NCI-H345 treated with DMSO at 0.1 percent for 48 hours (cell line): ENCODE measurements around the gene LITAF.
A peak's percentile ranks its signal among the peaks of the same experiment; 100 is the strongest.
"Not testable (repeated sequence)": the region's sequence is repeated elsewhere in the genome, so short reads cannot be mapped to it uniquely, and the experiment has no call there.

Experiments used
- DNase-seq: peaks from one replicate; lab custom pipeline; 2025; ENCODE audit not compliant: unreplicated experiment; lab: John Stamatoyannopoulos, UW

Gene LITAF

DNA sequence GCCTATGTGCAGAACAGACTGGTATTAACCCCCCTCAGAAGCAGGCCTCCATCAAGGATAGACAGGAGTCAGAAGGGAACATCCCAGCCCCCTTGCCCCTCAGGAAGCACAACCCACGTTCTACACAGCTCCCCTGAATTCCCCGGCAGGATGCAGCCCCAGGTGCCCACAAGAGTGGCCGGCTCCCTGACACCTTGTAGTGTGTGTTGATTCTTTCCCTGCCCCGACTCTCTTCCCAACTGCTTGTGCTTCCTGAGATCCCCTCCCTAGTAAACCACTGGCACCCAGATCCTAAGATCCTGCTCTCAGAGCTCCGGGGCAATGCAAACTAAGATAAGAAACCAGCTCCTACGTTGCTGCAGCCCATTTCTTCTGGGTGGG lies 34.8 kb upstream of the LITAF start:
- no peak for DNase-seq

DNA sequence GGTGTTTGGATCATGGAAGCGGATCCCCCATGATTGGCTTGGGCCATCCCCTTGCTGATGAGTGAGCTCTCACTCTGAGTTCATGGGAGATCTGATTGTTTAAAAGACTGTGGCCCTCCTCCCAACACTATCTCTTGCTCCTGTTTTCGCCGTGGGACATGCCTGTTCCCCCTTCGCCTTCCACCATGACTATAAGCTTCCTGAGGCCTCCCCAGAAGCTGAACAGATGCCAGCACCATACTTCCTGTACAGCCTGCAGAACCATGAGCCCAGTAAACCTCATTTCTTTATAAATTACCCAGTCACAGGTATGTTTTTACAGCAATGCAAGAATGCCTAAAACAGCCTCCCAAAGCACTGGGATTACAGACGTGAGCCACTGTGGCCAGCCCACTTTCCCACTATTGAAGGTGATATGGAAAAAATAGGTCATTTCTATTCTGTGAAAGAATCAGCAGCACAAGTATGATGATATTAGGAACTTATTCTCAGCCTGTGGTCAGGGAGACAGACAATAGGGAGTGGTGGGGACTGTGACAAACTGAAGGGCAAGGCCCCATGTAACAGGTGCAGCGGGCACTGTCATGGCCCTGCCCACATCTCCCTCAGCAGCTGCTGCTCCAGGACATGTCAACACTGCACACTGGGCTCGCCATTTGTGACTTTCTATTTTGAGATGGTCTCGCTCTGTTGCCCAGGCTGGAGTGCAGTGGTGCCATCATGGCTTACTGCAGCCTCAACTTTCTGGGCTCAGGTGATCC lies 33.7 kb upstream of the LITAF start:
- no peak for DNase-seq

DNA sequence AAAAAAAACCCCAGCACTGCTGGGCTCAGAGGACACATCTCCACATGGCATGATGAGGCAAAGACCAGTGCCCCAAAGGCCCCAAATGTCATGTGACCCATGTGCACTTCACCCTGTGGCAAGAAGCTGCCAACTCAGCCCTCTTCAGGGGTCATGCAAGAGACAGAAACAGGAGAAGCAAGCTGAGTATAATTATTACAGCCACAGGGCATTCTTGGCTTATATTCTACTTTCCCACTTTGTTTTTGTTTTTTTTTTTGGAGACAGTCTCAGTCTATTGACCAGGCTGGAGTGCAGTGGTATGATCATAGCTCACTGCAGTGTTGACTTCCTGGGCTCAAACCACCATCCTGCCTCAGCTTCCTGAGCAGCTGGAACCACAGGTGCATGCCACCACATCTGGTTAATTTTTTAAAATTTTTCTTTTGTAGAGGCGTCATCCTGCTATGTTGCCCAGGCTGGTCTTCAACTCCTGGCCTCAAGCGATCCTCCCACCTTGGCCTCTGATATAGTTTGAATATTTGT lies 32.7 kb upstream of the LITAF start:
- no peak for DNase-seq

DNA sequence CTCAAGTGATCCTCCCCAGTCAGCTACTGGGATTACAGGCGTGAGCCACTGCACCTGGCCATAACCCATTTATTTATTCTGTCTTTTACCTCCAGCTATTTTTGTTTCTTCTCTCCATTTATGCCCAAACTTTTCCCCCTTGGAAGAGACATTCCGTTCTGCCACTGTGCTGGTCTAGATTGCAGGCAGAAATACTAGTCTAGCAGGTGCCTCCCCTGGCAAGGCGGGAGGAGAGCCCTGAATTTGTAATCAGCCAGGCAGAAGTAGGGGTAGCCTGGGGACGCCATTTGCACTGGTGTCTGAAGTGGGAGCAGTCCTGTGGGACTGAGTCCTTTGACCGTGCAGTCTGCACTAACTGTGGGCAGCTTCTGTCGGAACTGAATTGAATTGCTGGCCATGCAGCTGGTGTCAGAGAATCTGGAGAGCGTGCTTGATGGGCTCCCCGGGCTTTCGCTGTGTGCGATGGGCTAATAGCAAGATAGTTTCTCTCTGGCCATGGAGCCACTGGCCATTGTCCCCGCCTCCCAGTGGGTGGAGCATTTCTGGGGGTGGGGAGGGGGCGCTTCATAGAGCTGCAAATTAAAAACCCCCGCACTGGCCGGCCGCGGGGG lies 31.5 kb upstream of the LITAF start:
- DNase-seq = no peak

DNA sequence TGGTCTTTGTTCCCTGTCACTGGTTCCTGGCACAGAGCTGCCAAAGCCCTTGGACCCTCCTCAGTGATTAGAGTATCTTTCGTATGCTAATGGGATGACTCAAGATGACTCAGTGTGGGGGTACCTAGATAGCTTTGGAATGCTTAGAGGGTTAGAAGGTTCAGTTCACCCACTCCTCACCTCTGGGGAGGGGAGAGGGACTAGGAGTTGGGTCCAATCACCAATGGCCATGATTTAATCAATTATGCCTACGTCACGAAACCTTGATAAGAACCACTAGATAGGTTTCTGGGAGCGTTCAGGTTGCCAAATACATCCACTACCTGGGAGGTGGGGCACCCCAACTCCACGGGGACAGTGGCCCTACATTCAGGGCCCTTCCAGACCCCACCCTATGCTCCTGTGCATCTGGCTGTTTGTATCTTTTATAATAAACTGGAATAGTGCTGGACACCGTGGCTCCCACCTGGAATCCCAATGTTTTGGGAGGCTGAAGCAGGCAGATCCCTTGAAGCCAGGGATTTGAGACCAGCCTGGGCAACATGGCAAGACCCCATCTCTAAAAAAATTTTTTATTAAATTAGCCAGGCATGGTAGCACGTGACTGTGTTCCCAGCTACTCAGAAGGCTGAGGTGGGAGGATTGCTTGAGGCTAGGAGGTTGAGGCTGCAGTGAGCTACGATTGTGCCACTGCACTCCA lies 29.2 kb upstream of the LITAF start:
- DNase-seq = no peak

DNA sequence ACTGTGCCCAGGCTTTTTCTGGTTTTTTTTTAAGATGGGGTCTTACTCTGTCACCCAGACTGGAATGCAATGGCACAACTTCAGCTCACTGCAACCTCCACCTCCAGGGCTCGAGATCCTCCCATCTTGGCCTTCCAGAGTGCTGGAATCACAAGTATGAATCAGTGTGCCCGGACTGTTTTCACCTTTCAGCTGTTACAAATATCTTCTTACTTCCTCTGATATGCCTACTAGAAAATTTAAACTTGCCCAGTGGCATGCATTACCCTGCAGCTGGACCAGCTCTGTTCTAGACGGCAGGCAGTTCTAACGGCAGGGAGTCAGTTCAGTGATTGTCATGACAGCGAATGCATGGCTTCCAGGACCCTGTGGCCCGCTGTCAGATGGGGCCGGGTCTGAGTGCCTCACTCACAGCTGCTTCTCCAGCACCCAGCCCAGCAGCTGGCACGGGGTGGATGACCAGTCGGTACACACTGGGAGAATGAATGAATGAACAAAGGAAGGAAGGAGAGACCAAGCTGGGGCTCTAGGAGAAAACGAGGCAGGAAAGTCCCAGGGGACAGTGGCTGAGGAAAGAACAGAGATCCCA lies 28.0 kb upstream of the LITAF start:
- no peak for DNase-seq

DNA sequence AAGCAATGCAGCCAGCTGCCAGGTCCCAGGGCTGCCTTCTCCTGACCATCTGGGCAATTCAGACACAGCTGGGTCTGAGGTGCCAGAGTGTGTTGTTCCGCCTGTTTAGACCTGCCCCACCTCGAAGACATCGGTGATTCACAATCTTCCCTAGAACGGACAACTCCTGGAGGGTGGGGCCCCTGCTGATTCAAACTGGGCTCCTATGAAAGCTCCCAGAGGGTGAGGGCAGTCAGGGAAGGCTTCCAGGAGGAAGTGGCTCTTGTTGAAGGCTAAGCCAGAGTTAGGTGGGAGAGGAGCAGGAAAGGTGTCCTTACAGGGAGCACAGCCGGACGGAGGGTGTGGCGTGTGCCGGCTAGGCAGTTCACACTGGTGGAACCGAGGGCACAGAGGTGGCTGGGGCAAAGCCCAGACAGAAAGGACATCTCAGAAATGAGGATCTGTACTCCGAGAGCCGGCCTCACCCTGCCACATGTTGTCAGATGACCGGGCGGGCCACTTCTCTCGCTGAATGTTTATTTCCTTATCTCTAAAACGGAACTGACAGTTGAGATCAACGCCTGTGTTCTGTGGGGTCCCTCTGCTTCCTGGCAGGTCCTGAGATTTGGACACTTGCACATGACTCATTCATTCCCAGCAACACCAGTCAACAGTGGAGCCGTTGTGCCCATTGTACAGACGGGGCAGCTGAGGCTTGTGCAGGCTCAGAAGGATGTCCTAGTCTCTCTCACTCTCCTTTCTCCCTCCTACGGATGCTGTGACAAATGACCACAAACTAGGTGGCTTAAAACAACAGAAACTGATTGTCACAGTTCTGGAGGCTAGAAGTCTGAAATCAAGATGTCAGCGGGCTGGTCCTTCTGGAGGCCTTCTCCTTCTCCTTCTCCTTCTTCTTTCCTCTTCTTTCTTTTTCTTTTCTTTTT lies 26.9 kb upstream of the LITAF start:
- no peak for DNase-seq

DNA sequence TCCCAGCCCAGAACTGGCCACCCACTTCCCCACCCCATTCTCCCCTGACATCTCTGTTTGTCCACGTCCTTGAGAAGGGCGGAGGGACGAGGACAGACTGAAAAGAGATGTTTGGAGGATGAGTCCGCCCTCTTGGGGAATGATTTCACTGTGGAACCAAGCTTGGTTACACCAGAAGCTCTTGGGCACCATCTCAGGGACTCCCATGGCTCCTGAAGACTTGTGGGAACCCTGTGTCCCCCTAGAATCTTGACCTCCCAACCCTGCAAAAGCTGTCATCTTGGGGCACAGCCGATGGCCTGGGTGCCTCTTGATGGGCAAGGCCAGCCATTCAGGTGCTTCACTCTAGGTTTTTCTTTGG lies 25.9 kb upstream of the LITAF start:
- DNase-seq = no peak

DNA sequence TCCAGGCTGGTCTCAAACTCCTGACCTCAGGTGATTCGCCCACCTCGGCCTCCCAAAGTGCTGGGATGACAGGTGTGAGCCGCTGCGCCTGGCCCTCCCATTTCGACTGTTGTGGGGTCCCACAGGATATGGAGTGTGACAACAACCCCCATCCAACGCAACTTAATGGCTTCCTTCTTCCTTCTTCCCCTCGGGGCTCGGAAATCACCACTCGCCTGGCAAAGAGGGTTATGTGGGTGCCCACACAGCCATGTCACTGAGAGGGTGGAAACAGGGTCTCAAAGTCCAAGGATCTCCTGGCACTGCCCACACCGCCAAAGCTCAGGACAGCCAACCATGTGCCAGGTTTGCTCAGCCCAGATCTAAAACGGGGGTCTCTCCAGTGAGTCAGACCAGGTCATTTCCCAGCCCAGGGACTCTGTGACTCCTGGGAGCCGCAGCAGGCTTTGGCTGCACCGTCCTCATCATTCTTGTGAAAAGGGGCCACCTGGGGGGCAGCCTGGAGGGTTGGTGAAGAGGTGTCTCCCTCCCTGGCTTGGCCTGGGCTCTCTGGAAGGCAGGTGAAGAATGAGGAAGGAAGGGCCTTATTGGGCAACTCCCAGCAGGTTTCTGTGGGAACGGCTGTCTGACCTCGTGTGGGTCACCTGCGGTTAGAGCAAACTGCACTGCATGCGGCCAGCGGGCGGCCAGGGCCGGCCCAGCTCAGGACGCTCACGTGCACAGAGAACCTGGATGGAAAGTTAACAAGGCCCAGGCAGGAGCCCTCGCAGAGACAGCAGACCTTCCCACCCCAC lies 25.3 kb upstream of the LITAF start:
- DNase-seq = no peak

DNA sequence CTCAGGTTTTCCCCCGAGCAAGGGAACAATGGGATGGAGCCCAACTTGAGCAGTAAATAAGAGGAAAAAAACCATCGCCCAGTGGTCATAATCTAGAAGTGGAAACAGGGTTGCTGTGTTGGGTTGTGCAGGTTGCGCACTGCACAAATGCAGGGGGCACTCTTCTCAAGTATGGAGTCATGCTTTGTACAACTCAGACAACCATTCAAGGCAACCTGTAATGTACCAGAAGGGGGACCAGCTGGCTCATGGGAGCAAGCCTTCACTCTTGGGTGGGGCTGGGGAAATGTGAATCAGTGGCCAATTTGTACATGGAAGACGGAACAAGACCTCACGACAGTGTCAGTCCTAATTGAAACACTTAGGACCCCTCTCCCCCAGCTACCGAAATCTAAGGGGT lies 23.9 kb upstream of the LITAF start:
- DNase-seq = no peak

DNA sequence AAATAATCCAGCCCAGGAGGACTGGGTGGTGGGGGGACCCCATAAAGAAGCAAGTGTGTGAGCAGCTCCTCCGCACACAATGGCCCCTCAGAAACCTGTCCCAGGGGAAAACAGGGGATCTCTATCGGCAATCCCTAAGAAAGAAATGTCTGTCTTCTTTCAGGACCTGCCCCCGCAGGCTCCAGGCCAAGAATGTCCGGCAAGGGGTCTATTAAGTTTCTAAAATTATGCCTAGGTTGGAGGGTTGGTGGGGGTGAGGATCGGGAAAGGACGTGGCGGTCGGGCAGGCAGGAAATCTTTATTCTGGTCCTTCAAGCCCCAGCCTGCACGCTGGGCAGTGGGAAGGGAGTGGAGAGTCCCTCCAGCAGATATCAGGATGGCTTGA lies 23.4 kb upstream of the LITAF start:
- DNase-seq = no peak

DNA sequence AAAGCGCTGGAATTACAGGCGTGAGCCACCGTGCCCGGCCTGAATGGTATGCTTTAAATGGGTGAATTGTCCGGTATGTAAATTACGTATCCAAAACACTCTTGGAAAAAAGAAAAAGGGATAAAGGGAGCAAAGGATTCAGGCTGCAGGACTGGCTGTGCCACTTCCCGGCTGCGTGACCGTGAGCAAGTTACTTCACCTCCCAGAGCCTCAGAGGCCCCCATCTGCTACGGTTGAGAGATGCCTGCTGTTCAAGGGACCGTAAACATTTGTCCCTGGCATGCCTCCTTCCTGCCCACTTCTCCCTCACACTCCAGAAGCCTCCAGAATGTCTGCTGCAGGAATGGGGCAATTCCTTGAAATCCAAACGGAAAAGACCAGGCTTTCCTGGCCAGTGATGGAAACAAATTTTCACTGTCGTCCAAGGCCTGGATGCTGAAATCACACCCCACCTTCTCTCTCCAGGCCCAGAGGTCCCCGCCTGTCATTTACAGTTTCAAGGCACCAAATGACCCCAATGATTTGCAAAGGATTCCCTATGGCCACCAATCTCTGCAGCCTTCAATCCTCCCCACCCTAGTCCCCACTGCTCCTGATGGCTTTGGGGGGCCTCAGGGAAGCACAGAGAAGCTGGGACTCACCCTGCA lies 22.9 kb upstream of the LITAF start:
- no peak for DNase-seq

DNA sequence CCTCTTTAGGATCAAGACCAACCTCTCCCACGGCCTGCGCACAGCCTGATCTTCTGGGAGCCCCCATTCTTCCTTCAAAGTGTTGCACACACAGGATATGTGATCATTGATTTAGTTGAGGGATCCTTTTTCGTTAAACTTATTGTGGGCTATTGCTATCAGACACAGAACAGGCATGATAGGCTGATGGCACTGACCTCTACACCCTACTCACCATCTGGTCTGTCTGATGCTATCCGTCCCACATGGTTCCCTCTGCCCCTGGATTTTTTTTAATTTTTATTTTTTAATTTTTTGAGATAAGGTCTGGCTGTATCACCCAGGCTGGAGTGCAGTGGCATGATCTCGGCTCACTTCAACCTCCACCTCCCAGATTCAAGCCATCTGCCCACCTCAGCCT lies 19.2 kb upstream of the LITAF start:
- no peak for DNase-seq

DNA sequence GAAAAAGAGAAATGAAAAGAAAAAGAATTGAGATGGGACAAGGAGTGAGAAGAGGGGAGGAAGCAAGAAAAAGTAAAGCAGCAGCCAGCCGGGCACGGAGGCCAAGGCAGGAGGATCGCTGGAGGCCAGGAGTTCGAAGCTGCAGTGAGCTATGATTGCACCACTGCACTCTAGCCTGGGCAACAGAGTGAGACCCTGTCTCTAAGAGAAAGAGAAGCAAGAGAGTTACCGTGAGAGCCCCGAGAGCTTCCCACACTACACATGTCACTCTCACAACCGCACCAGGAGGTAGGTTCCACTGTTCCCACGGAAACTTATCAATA lies 18.8 kb upstream of the LITAF start:
- DNase-seq = no peak

DNA sequence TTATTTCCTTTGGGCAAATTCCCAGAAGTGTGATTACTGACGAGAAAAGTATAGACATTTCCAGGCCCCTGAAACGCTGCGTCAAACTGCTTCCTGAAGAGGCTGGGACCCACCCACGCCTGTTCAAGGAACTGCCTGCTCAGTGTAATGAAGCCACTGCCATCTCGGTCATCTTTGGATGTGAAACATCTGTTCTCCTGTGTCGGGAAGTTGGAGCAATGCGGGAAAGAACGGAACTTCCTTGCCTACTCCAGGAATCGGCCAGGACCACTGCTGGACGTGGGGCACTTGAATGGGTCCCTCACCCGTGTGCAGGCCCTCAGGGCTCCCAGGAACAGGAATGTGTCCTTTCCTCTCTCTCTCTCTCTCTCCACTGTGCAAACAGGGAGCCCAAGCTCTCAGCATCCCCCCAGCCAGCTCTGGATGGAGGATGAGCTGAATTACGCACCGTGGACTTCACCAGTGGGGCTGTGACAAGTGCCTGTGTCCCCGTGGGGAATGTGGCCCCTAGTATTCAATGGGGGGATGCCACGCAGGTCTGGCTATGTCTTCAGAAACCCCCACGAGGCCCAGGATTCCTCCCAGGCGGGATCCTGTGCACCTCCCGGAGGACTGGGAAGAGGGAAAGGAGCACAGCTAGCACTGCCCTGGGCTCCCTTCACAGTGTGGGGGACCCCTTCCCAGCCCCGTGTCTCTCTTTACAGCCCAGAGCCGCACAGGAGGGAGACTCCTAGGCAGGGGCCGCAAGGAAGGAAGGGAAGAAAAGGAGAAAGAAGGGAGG lies 18.3 kb upstream of the LITAF start:
- no peak for DNase-seq

DNA sequence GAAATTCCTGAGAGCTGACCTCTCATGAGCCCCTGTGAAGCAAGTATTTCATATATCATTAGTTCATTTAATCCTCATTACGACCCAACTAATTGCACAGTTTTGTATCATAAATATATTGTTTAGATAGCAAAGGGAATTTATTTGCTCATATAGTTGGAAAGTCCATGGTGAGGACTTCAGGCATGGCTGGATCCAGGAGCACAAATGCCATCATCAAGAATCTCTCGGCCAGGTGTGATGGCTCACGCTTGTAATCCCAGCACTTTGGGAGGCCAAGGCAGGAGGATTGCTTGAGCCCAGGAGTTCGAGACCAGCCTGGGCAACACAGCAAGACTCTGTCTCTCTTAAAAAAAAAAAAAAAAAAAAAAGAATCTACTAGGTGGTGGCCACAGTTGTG lies 17.6 kb upstream of the LITAF start:
- DNase-seq = not testable (repeated sequence)

DNA sequence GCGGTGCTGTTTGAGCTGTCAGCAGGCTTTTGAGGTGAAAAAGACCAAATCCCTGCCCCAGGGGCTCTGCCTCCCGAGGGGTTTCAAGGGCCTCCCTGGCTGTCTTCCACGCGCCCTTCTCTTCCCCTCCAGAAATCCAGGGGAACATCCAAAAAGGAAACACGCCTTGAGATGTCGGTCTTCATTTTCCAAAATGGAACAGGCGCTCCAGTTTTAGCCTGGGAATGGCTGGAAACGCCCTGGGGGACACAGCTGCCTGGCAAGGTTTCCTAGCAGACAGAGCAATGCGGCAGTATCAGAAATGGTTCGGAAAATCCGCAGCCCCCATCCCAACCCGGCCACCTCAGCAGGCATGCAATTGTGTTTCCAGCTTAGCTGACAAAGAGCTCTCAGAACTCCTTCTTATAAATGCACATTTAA lies 16.6 kb upstream of the LITAF start:
- DNase-seq = peak; percentile 30

DNA sequence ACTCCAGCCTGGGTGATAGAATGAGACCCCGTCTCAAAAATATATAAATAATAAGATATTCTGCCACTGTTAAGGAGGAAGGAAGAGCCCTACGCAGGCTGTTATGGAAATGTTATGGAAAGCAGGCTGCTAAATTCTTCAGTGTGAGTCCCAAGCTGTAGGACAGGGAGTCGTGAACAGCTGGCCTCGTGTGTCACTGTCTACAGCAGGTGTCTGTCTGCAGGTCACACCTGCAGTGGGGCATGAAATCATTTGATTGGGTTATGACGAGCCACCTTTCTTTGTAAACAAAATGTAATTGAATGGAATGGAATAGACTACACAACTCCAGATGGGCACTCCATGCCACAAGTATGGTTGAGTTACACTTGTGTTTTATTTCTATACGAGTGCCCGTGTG lies 15.6 kb upstream of the LITAF start:
- DNase-seq = peak; percentile 96

DNA sequence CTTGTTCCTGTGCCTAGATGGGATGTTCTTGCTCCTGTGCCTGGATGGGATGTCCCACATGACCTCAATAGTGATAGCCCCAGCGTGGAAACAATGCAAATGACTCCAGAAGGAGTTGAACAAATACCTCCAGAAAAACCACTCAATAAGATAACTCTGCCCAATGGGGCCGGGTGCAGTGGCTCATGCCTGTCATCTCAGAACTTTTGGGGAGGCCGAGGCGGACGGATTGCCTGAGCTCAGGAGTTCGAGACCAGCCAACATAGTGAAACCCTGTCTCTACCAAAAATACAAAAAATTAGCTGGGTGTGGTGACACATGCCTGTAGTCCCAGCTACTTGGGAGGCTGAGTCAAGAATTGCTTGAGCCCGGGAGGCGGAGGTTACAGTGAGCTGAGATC lies 15.2 kb upstream of the LITAF start:
- DNase-seq = no peak
